HepG2 (cell line): ENCODE measurements around the gene PPP1R27. TPM values are rescaled to one million over a fixed set of nuclear protein-coding genes. Genes with fewer than 3 reads are reported as not detected.
A peak's percentile ranks its signal among the peaks of the same experiment; 100 is the strongest.

Source experiments
- ATAC-seq: fragments of 200-7000 bp; cut with Tn5 transposase; 3 replicates; pipeline ENCODE4 v1.9.1; 2020; ENCODE audit warnings: mild to moderate bottlenecking, moderate library complexity
- BruUV-seq: library from RNA; stranded (reverse); fragments of 400-500 nt; replicated peaks from 2 replicates; lab custom pipeline; 2021; lab: Mats Ljungman, UMichigan
- CTCF ChIA-PET: fragments of 300-600 bp; formaldehyde crosslinking; extraction: SDS; loops from one replicate; lab custom pipeline; 2021; ENCODE audit warnings: low total read pairs, inconsistent platforms, low intra/inter-chr PET ratio; lab: Yijun Ruan, JAX
- POLR2A ChIA-PET: fragments of 350-600 bp; sonication (Branson Sonifier 250); formaldehyde crosslinking; loops from one replicate; lab custom pipeline; 2020; ENCODE audit warnings: antibody characterized with exemption, inconsistent platforms; lab: Yijun Ruan, JAX
- DNase-seq: peaks from one replicate; pipeline ENCODE4 v3.0.0-alpha.2; 2015; ENCODE audit warnings: low spot score
- FAIRE-seq: peaks from 3 replicates; lab custom pipeline; 2011; peaks lifted over from hg19 to GRCh38; lab: Jason Lieb, UNC
- H2AFZ ChIP-seq: one replicate; pipeline ENCODE4 v1.6.1; 2011; ENCODE audit warnings: low read length, inconsistent platforms
- H3K27ac ChIP-seq: fragments of 300-600 bp; 3 replicates; pipeline ENCODE4 v1.8.0; 2011; ENCODE audit warnings: mixed run types, mild to moderate bottlenecking, mixed read lengths, low read length, inconsistent platforms; ENCODE audit not compliant: insufficient read depth; ENCODE audit errors: extremely low read length
- H3K27me3 ChIP-seq, 2 experiments: fragments of 200-600 bp in 1 of 2; 2 replicates in 1 of 2; 3 replicates in 1 of 2; pipeline versions ENCODE4 v1.6.0 to v1.8.0; 2011; ENCODE audit warnings: low read length in 2 of 2, mild to moderate bottlenecking in 2 of 2, moderate library complexity in 2 of 2, inconsistent platforms in 1 of 2; ENCODE audit not compliant: insufficient read depth in 2 of 2, control insufficient read depth in 1 of 2
- H3K36me3 ChIP-seq, 2 experiments: fragments of 200-600 bp in 1 of 2; replicated peaks in 1 of 2; 2 replicates in 1 of 2; 3 replicates in 1 of 2; pipeline versions ENCODE4 v1.5.1 to v1.8.0; 2011; ENCODE audit warnings: low read length in 2 of 2, inconsistent platforms in 1 of 2; ENCODE audit not compliant: insufficient read depth in 2 of 2, control insufficient read depth in 1 of 2
- H3K4me1 ChIP-seq: 2 replicates; pipeline ENCODE4 v1.5.1; 2012; ENCODE audit warnings: low read length, inconsistent platforms; ENCODE audit not compliant: insufficient read depth
- H3K4me2 ChIP-seq: 2 replicates; pipeline ENCODE4 v1.6.0; 2011; ENCODE audit warnings: low read depth, low read length, inconsistent platforms
- H3K4me3 ChIP-seq, 3 experiments: fragments of 200-600 bp in 1 of 3; sonication (generic), shearing (Covaris generic) in 1 of 3; replicated peaks in 1 of 3; 2 replicates each; pipeline ENCODE4 v1.5.1; 2011 to 2016; ENCODE audit warnings: low read length in 3 of 3, inconsistent platforms in 2 of 3, low read depth in 2 of 3, mild to moderate bottlenecking in 2 of 3, control low read depth in 1 of 3, mixed read lengths in 1 of 3; ENCODE audit not compliant: insufficient read depth in 1 of 3
- H3K79me2 ChIP-seq: one replicate; pipeline ENCODE4 v1.6.1; 2011; ENCODE audit warnings: low read length, inconsistent platforms; ENCODE audit not compliant: insufficient read depth
- H3K9ac ChIP-seq: 2 replicates; pipeline ENCODE4 v1.6.0; 2011; ENCODE audit warnings: mild to moderate bottlenecking, low read depth, low read length, inconsistent platforms; ENCODE audit not compliant: insufficient read depth
- H3K9me3 ChIP-seq: 2 replicates; pipeline ENCODE4 v1.5.1; 2012; ENCODE audit warnings: mild to moderate bottlenecking, low read length
- H4K20me1 ChIP-seq: 2 replicates; pipeline ENCODE4 v1.6.0; 2011; ENCODE audit warnings: inconsistent platforms, mild to moderate bottlenecking, low read length, moderate library complexity; ENCODE audit not compliant: insufficient read depth
- CENPX ChIP-seq: sonication (generic); formaldehyde crosslinking; IDR thresholded peaks from 2 replicates; pipeline ENCODE4 v1.9.0; 2021; ENCODE audit warnings: mild to moderate bottlenecking, missing genetic modification reagents, moderate library complexity
- NFE2 ChIP-seq: sonication (generic); formaldehyde crosslinking; IDR thresholded peaks from 2 replicates; pipeline ENCODE4 v1.4.0; 2020; ENCODE audit warnings: missing genetic modification reagents
- PLRG1 ChIP-seq: fragments of 450-650 bp; conservative IDR thresholded peaks from 2 replicates; pipeline ENCODE4 v1.6.1; 2016
- POLR2G ChIP-seq: fragments of 200-400 bp; formaldehyde crosslinking; IDR thresholded peaks from 2 replicates; pipeline ENCODE4 v1.6.1; 2018; ENCODE audit warnings: mild to moderate bottlenecking, low read depth, low read length, moderate library complexity
- RBFOX2 ChIP-seq: fragments of 200-400 bp; formaldehyde crosslinking; IDR thresholded peaks from 2 replicates; pipeline ENCODE4 v1.6.1; 2017; ENCODE audit warnings: low read depth, mild to moderate bottlenecking, low read length
- RBM22 ChIP-seq: fragments of 200-400 bp; formaldehyde crosslinking; optimal IDR thresholded peaks from 2 replicates; pipeline ENCODE3; 2017; ENCODE audit warnings: mild to moderate bottlenecking, low read length, moderate library complexity
- RELA ChIP-seq: sonication (generic); formaldehyde crosslinking; IDR thresholded peaks from 2 replicates; pipeline ENCODE4 v1.4.0; 2020; ENCODE audit warnings: missing genetic modification reagents
- RXRA ChIP-seq: sonication (generic); formaldehyde crosslinking; IDR thresholded peaks from 2 replicates; pipeline ENCODE4 v1.5.1; 2020; ENCODE audit warnings: missing genetic modification reagents
- TMF1 ChIP-seq: sonication (generic); formaldehyde crosslinking; IDR thresholded peaks from 2 replicates; pipeline ENCODE4 v1.8.1; 2022; ENCODE audit warnings: low read depth, missing genetic modification reagents
- ZKSCAN1 ChIP-seq: fragments of 150-350 bp; IDR thresholded peaks from 2 replicates; pipeline ENCODE4 v1.6.1; 2014; ENCODE audit warnings: low read length
- ZMAT3 ChIP-seq: sonication (generic); formaldehyde crosslinking; conservative IDR thresholded peaks from 2 replicates; pipeline ENCODE4 v1.7.0; 2021; ENCODE audit warnings: missing genetic modification reagents
- ZNF143 ChIP-seq: sonication (generic); formaldehyde crosslinking; IDR thresholded peaks from 2 replicates; pipeline ENCODE4 v1.4.0; 2020; ENCODE audit warnings: missing genetic modification reagents
- ZNF160 ChIP-seq: sonication (generic); formaldehyde crosslinking; IDR thresholded peaks from 2 replicates; pipeline ENCODE4 v1.8.0; 2022; ENCODE audit warnings: mild to moderate bottlenecking, inconsistent platforms, missing genetic modification reagents
- ZNF274 ChIP-seq: sonication (generic); formaldehyde crosslinking; IDR thresholded peaks from 2 replicates; pipeline ENCODE4 v1.5.1; 2020; ENCODE audit warnings: mild to moderate bottlenecking, missing genetic modification reagents
- ZNF337 ChIP-seq: sonication (generic); formaldehyde crosslinking; IDR thresholded peaks from 2 replicates; pipeline ENCODE4 v1.5.1; 2020; ENCODE audit warnings: missing genetic modification reagents, low read depth, mild to moderate bottlenecking, borderline replicate concordance
- ZNF678 ChIP-seq: sonication (generic); formaldehyde crosslinking; IDR thresholded peaks from 2 replicates; pipeline ENCODE4 v1.4.0; 2020; ENCODE audit warnings: mild to moderate bottlenecking, missing genetic modification reagents
- WGBS: methylation state at CpG from one replicate; pipeline ENCODE4 v1.1.6; 2017; ENCODE audit warnings: low lambda C conversion rate; 5-methylcytosine and 5-hydroxymethylcytosine counted together
- in situ Hi-C: cut with HindIII; loops from 2 replicates; pipeline ENCODE4 v1.10.0; 2017; ENCODE audit warnings: low pct_unique_long_range_greater_than_20kb; ENCODE audit not compliant: extremely low pct_ligation_motif_present
- intact Hi-C: fragments of 100-400 bp; cut with micrococcal nuclease; formaldehyde crosslinking; loops from one replicate; pipeline ENCODE4 v1.10.0; 2022; ENCODE audit not compliant: unreplicated experiment
- polyA plus RNA-seq, 8 experiments: library from polyadenylated mRNA; depleted of rRNA in 3 of 8; stranded (reverse) in 7 of 8; unstranded in 1 of 8; fragments of >200 nt; fragmentation: Illumina TruSeq in 4 of 8; extraction: Trizol in 4 of 8; gene quantifications; 2 replicates each; pipeline versions ENCODE4 v1.2.1 to v1.2.3, GENCODE V29; 2011 to 2016; ENCODE audit warnings: low read depth in 4 of 8, missing spikeins in 1 of 8, mixed read lengths in 1 of 8; ENCODE audit not compliant: insufficient read depth in 1 of 8
- total RNA-seq, 5 experiments: library from RNA; depleted of rRNA; stranded (reverse); fragments of >200 nt; fragmentation: Illumina TruSeq; extraction: Trizol; gene quantifications; 2 replicates each; pipeline ENCODE4 v1.2.3, GENCODE V29; 2016; ENCODE audit warnings: low read depth in 1 of 5
- TF ChIP-seq, protein P1 (sequence below): sonication (generic); formaldehyde crosslinking; IDR thresholded peaks from 2 replicates; pipeline ENCODE4 v1.8.1; 2023; ENCODE audit warnings: mild to moderate bottlenecking, missing genetic modification reagents
- TF ChIP-seq, protein P2 (sequence below): sonication (generic); formaldehyde crosslinking; IDR thresholded peaks from 2 replicates; pipeline ENCODE4 v1.5.0; 2020; ENCODE audit warnings: missing genetic modification reagents
- TF ChIP-seq, protein P3 (sequence below): sonication (generic); formaldehyde crosslinking; IDR thresholded peaks from 2 replicates; pipeline ENCODE4 v1.4.0; 2020; ENCODE audit warnings: missing genetic modification reagents
- TF ChIP-seq, protein P4 (sequence below): sonication (generic); formaldehyde crosslinking; IDR thresholded peaks from 2 replicates; pipeline ENCODE4 v1.4.0; 2020; ENCODE audit warnings: missing genetic modification reagents

The PPP1R27 gene
- total and polyA plus RNA-seq, 2 of the 13 experiments (the other 11 are each of a cell fraction or from before 2014, with no cell fraction given), result 0.17 to 1.00 TPM

DNA sequence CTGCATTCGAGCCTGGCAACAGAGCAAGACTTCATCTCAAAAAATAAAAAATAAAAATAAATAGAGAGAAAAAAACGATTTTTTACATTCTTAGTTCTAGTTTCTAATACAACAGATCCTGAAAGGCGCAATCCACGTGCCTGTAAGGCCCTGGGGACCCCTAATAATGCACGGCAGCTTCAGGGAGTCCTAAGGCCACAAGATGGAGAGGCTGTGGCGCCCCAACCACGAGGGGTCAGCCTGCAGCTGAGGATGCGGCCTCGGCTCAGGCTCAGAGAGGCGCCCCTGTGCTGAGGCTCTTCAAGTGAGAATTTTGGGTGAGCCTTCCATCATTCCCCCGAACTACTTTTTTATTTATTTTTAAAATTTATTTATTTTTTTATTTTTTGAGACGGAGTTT lies 14.6 kb upstream of the PPP1R27 start:
- no peak for ATAC-seq
- in situ Hi-C loops, result no loop called here
- Histone ChIP-seq H3K79me2 (peaks cover 12% of the 10 kb centered on the region), H3K36me3 (peaks cover 52 to 77% of the 10 kb centered on the region in 2 experiments), H3K27ac (no peak overlapping the region), H3K4me3 (no peak overlapping the region), H3K27me3 (no peaks in the 10 kb centered on the region), H4K20me1 (peaks cover 7% of the 10 kb centered on the region; the same call in 1 of the 2 replicates), H3K9me3 (no peaks in the 10 kb centered on the region), H3K9ac (no peak overlapping the region), H3K4me2 (no peak overlapping the region), H2AFZ (no peak overlapping the region), H3K4me1 (peaks cover 8% of the 10 kb centered on the region)
- no peak for FAIRE-seq
- no peak for DNase-seq
- 92% methylated on average over 12 of the region's 12 CpGs for WGBS
- POLR2A ChIA-PET, result interaction anchor here (1.1 to 4.0 kb wide), 4 partner anchors 10 to 28 kb away, joined by 3 to 17 read pairs (median 6); partner anchors contain the start of genes MCRIP1 and P4HB
- BruUV-seq, result no TSS peak
- intact Hi-C loops, result no loop called here
- CTCF ChIA-PET, result no interaction called here
- TF ChIP-seq TMF1 (CRISPR knock-in tag), result no peak
- no peak for TF ChIP-seq ZNF160 (CRISPR knock-in tag)
- no peak for TF ChIP-seq ZNF337 (CRISPR knock-in tag)
- TF ChIP-seq ZNF143 (CRISPR knock-in tag), result no peak
- TF ChIP-seq RELA (CRISPR knock-in tag), result no peak
- TF ChIP-seq, protein P1, sequence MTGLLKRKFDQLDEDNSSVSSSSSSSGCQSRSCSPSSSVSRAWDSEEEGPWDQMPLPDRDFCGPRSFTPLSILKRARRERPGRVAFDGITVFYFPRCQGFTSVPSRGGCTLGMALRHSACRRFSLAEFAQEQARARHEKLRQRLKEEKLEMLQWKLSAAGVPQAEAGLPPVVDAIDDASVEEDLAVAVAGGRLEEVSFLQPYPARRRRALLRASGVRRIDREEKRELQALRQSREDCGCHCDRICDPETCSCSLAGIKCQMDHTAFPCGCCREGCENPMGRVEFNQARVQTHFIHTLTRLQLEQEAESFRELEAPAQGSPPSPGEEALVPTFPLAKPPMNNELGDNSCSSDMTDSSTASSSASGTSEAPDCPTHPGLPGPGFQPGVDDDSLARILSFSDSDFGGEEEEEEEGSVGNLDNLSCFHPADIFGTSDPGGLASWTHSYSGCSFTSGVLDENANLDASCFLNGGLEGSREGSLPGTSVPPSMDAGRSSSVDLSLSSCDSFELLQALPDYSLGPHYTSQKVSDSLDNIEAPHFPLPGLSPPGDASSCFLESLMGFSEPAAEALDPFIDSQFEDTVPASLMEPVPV (CRISPR knock-in tag), result no peak
- no peak for TF ChIP-seq ZKSCAN1
- peak; percentile 63 for TF ChIP-seq RBFOX2
- TF ChIP-seq CENPX, result no peak
- no peak for TF ChIP-seq NFE2
- no peak for TF ChIP-seq PLRG1
- no peak for TF ChIP-seq ZNF274 (CRISPR knock-in tag)
- TF ChIP-seq, protein P2, sequence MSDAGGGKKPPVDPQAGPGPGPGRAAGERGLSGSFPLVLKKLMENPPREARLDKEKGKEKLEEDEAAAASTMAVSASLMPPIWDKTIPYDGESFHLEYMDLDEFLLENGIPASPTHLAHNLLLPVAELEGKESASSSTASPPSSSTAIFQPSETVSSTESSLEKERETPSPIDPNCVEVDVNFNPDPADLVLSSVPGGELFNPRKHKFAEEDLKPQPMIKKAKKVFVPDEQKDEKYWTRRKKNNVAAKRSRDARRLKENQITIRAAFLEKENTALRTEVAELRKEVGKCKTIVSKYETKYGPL, result no peak
- no peak for TF ChIP-seq ZMAT3
- TF ChIP-seq, protein P3, sequence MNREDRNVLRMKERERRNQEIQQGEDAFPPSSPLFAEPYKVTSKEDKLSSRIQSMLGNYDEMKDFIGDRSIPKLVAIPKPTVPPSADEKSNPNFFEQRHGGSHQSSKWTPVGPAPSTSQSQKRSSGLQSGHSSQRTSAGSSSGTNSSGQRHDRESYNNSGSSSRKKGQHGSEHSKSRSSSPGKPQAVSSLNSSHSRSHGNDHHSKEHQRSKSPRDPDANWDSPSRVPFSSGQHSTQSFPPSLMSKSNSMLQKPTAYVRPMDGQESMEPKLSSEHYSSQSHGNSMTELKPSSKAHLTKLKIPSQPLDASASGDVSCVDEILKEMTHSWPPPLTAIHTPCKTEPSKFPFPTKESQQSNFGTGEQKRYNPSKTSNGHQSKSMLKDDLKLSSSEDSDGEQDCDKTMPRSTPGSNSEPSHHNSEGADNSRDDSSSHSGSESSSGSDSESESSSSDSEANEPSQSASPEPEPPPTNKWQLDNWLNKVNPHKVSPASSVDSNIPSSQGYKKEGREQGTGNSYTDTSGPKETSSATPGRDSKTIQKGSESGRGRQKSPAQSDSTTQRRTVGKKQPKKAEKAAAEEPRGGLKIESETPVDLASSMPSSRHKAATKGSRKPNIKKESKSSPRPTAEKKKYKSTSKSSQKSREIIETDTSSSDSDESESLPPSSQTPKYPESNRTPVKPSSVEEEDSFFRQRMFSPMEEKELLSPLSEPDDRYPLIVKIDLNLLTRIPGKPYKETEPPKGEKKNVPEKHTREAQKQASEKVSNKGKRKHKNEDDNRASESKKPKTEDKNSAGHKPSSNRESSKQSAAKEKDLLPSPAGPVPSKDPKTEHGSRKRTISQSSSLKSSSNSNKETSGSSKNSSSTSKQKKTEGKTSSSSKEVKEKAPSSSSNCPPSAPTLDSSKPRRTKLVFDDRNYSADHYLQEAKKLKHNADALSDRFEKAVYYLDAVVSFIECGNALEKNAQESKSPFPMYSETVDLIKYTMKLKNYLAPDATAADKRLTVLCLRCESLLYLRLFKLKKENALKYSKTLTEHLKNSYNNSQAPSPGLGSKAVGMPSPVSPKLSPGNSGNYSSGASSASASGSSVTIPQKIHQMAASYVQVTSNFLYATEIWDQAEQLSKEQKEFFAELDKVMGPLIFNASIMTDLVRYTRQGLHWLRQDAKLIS, result no peak
- TF ChIP-seq RBM22, result peak; percentile 74
- 0 out of 2 replicates have a peak, but pooled peaks have one; percentile 29 for TF ChIP-seq POLR2G
- TF ChIP-seq, protein P4, sequence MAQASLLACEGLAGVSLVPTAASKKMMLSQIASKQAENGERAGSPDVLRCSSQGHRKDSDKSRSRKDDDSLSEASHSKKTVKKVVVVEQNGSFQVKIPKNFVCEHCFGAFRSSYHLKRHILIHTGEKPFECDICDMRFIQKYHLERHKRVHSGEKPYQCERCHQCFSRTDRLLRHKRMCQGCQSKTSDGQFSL, result no peak
- TF ChIP-seq ZNF678 (CRISPR knock-in tag), result no peak
- no peak for TF ChIP-seq RXRA (CRISPR knock-in tag)
